Ovary (tissue), 3 donors: Measurements from ENCODE around the gene PMVK.

ENCODE experiments used
- CTCF ChIP-seq, 3 donors: fragments of 450-650 bp in 2 of 3; fragments of 200-600 bp in 1 of 3; IDR thresholded peaks; one replicate each; pipeline versions ENCODE4 v1.5.1 to v1.8.0; 2016 to 2022; ENCODE audit warnings: antibody characterized with exemption in 3 of 3, mild to moderate bottlenecking in 1 of 3
- EP300 ChIP-seq: sonication (generic); formaldehyde crosslinking; IDR thresholded peaks from one replicate; pipeline ENCODE4 v1.6.1; 2017; ENCODE audit warnings: antibody characterized with exemption
- POLR2A ChIP-seq: fragments of 450-650 bp; IDR thresholded peaks from one replicate; pipeline ENCODE4 v1.6.1; 2017; ENCODE audit warnings: antibody characterized with exemption, mild to moderate bottlenecking, moderate library complexity
- donor health status: DM: no; HTN: no; CAD: no.

GRCh38 chr1:154966111-154966510 is 29.6 kb upstream of the PMVK start:
- TF ChIP-seq CTCF (IDR thresholded peaks at IDR 0.05) = no peak
- TF ChIP-seq POLR2A = no peak
- TF ChIP-seq EP300 = no peak
